Memory B cell (primary cell): Measurements from ENCODE around the gene LARP4B.

Experiments
- ATAC-seq: fragments of 150-1000 bp; cut with Tn5 transposase; 2 replicates; pipeline ENCODE4 v1.10.0; 2021; ENCODE audit warnings: low read depth, mild to moderate bottlenecking, moderate library complexity
- DNase-seq, 2 donors: peaks; one replicate each; pipeline ENCODE4 v3.0.0; 2022; ENCODE audit warnings: low spot score in 2 of 2
- H3K27ac Mint-ChIP-seq: one replicate; pipeline ENCODE4 v1.8.0; 2022; ENCODE audit warnings: mild to moderate bottlenecking, moderate library complexity, mixed read lengths
- H3K27me3 Mint-ChIP-seq: one replicate; pipeline ENCODE4 v1.8.0; 2022; ENCODE audit warnings: mixed read lengths
- H3K36me3 Mint-ChIP-seq: one replicate; pipeline ENCODE4 v1.8.0; 2022; ENCODE audit warnings: mild to moderate bottlenecking, mixed read lengths
- H3K4me1 Mint-ChIP-seq: one replicate; pipeline ENCODE4 v1.8.0; 2022; ENCODE audit warnings: mixed read lengths
- H3K4me3 Mint-ChIP-seq: one replicate; pipeline ENCODE4 v1.8.0; 2022; ENCODE audit warnings: mild to moderate bottlenecking, moderate library complexity, mixed read lengths
- H3K9me3 Mint-ChIP-seq: one replicate; pipeline ENCODE4 v1.8.0; 2022; ENCODE audit warnings: mixed read lengths

Gene LARP4B

DNA sequence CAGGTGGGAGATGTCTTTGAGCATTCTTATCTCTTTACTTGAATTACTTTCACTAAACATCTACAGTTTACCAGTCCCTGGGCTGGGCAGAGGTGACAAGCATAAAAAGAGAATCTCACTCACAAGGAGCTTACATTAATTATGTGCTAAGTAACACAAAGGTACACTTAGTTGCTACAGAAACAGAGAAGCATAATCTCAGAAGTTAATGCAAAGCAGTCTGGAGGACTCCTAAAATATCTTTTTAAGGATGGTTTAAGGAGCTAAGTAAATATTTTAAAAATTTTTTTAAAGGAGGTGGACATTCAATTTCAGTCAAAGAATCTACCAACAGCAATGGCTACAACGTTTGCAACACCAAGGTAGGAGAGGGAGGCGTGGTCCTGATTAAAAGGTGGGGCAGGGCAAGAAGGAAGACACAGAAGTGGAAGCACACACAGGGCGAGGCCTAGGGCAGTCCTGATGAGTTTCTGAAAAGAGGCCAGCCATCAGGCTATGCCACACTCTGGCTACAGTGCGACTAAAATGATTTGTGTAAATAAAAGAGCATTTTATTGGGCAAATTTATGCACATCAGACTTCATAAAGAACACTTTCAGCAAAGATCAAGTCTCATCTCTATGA, 5.3 kb downstream of the LARP4B start:
- no peak for DNase-seq
- ATAC-seq = no peak
- H3K27ac Mint-ChIP-seq = no peak overlapping the region
- no peaks in the 10 kb centered on the region for H3K9me3 Mint-ChIP-seq
- H3K4me3 Mint-ChIP-seq = no peak overlapping the region
- peaks cover 9% of the 10 kb centered on the region for H3K36me3 Mint-ChIP-seq
- no peaks in the 10 kb centered on the region for H3K27me3 Mint-ChIP-seq
- peaks cover 44% of the 10 kb centered on the region for H3K4me1 Mint-ChIP-seq

DNA sequence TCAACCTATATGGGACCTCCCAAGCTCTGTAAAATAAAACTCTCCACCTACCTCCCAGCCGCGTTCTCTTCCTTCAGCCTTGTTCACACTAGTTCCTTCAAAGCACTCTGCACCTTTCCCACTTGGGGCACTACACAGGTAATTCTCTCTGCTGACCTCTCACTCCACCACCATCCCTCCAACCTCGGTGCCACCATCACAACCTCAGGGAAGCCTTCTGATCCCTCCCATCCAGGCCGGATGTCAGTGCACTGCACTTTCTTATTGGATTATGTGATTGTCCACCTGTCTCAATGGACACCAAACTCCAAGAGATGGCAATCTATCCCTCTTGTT, 7.0 kb downstream of the LARP4B start:
- ATAC-seq (no peak), DNase-seq (no peak)
- Mint-ChIP-seq H3K27ac (peak overlapping the region; percentile 65), H3K4me1 (peaks cover 36% of the 10 kb centered on the region), H3K36me3 (peaks cover 9% of the 10 kb centered on the region), H3K4me3 (no peak overlapping the region), H3K27me3 (no peaks in the 10 kb centered on the region), H3K9me3 (no peaks in the 10 kb centered on the region)

DNA sequence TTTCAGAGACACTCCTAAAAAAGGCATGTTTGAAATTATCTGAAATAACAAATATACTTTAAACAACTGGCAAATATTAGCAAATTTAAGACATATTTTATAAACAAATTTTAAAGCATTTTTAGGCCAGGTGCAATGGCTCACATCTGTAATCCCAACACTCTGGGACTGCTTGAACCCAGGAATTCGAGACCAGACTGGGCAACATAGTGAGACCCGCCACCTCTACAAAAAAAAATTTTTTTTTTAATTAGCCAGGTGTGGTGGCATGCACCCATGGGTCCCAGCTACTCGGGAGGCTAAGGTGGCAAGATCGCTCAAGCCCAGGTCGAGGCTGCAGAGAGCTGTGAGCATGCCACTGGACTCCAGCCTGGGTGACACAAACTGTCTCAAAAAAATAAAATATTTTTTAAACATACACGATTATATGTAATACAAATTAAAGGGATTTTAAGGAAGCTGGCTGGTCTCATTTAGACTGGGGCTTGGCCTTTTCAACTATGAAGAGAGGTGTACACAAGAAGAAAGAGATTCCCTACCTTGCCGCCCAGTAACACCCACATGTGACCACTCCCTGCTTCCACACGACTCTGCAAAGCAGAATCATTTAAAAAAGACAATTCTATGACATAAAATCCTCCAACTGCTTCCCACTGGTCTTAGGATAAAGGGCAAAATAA, 7.5 kb downstream of the LARP4B start:
- DNase-seq = no peak
- peaks cover 13% of the 10 kb centered on the region for H3K36me3 Mint-ChIP-seq
- H3K4me1 Mint-ChIP-seq = peaks cover 37% of the 10 kb centered on the region

DNA sequence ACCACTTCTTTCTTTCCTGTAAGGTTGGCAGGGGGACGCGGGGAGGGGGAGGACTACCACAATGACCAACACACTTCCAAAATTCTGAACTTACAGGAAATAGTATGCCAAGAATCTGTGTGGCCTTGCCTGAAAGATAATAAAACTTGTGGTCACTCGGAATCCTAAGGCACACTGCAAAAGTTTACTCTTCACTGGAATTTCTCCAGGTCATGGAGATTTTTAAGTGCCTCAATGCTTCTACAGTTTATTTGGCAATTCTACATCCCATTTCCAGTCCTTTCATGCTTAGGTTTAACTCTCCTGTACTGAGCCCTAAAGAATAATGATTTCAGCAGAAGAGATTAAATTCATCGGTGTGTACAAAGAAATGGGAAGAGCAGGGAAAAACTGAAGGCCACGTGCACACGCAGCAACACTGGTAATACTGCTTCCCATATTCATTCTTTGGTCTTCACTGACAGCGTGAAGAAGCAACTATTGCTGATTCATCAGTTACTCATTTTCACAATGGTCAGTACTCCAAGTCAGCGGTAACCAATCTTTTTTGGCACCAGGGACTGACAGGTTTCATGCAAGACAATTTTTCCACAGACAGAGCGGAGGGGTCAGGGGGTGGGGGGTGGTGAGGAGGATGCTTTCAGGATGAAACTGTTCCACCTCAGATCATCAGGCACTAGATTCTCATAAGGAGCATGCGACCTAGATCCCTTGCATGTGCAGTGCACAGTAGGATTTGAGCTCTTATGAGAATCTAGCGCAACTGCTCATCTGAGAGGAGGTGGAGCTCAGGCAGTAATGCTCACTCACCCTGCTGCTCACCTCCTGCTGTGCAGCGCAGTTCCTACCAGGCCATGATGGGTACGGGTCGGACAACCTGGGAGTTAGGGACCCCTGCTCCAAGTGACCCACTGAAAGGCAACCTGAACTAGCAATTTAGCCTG, 9.8 kb downstream of the LARP4B start:
- Mint-ChIP-seq H3K9me3 (no peaks in the 10 kb centered on the region), H3K27me3 (no peaks in the 10 kb centered on the region), H3K27ac (peak overlapping the region; percentile 28), H3K36me3 (peaks cover 13% of the 10 kb centered on the region), H3K4me3 (no peak overlapping the region), H3K4me1 (peaks cover 31% of the 10 kb centered on the region)
- no peak for DNase-seq
- ATAC-seq = no peak

More for the DNA sequence above, 7.5 kb downstream of the LARP4B start:
- no peak for ATAC-seq
- no peaks in the 10 kb centered on the region for H3K27me3 Mint-ChIP-seq
- H3K27ac Mint-ChIP-seq = peak overlapping the region; percentile 65
- H3K4me3 Mint-ChIP-seq = no peak overlapping the region
- H3K9me3 Mint-ChIP-seq = no peaks in the 10 kb centered on the region

DNA sequence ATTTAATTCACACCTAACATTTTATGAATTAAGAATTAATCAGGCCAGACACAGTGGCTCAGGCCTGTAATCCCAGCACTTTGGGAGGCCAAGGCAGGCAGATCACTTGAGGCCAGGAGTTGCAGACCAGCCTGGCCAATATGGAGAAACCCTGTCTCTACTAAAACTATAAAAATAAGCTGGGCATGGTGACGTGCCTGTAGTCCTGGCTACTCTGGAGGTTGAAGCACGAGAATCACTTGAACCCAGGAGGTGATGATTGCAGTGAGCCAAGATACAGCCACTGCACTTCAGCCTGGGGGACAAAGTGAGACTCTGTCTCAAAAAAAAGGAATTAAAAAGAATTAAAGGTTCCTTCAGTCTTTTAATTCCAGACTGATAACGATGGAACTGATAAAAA, 11.1 kb downstream of the LARP4B start:
- H3K4me1 Mint-ChIP-seq = peaks cover 25% of the 10 kb centered on the region
- DNase-seq (no peak), ATAC-seq (no peak)
- H3K27ac Mint-ChIP-seq = no peak overlapping the region
- H3K9me3 Mint-ChIP-seq = no peaks in the 10 kb centered on the region
- peaks cover 9% of the 10 kb centered on the region for H3K36me3 Mint-ChIP-seq
- no peak overlapping the region for H3K4me3 Mint-ChIP-seq
- no peaks in the 10 kb centered on the region for H3K27me3 Mint-ChIP-seq

DNA sequence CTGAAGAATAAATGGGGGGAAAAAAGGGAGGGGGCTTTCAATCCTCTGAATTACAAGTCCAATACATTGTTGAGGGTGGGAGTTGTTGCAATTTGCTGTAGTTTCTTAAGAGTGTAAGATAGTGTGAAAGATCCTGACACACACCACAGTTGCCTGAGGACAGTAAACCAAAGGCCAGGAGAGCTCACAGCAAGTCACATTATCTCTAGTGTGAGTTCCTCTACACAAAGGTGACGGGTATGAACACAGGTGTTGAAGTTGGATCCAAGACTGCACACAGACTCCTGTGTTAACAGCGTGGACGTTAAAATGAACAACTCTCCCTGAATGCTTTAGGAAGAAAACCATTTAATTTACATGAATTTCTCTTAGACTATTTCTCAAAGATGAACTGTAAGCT, 12.0 kb downstream of the LARP4B start:
- no peaks in the 10 kb centered on the region for H3K9me3 Mint-ChIP-seq
- DNase-seq (no peak), ATAC-seq (no peak)
- peaks cover 6% of the 10 kb centered on the region for H3K36me3 Mint-ChIP-seq
- peaks cover 22% of the 10 kb centered on the region for H3K4me1 Mint-ChIP-seq
- no peaks in the 10 kb centered on the region for H3K27me3 Mint-ChIP-seq
- no peak overlapping the region for H3K4me3 Mint-ChIP-seq
- H3K27ac Mint-ChIP-seq = no peak overlapping the region

DNA sequence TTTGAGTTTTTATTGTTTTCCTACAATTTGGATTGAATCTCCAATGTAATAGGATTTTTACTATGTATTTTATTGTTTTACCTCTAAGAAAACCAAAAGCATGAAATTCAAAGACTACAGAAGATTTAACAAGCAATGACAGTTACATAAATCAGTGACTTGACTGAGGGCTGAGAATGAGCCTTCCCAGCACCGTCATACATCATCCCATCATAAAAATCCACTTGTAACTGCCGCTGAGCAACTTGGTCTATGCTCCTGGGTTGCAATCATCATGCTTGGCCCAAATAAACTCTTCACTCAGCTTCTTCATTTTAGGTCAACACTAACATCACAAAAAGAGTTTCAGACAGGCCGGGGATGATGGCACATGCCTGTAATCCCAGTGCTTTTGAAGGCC, 13.5 kb downstream of the LARP4B start:
- Mint-ChIP-seq H3K27ac (no peak overlapping the region), H3K36me3 (peaks cover 4% of the 10 kb centered on the region), H3K4me1 (peaks cover 14% of the 10 kb centered on the region), H3K27me3 (no peaks in the 10 kb centered on the region), H3K4me3 (no peak overlapping the region), H3K9me3 (no peaks in the 10 kb centered on the region)
- ATAC-seq (no peak), DNase-seq (no peak)

DNA sequence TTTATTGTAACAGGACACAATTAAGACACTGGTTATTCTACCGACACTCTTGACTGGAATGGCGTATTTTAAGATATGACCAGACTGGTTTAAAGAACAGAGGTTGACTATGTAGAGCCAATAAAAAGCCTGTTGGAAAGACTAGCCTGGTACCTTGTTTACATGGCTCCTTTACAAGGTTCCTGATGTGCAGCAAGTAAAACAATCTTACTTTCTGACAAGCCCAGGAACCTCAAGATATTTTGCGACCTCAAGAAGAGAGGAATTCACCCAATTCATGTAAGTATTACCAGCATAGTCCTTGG, 14.1 kb downstream of the LARP4B start:
- Mint-ChIP-seq H3K36me3 (peaks cover 4% of the 10 kb centered on the region), H3K4me3 (no peak overlapping the region), H3K9me3 (no peaks in the 10 kb centered on the region), H3K4me1 (peaks cover 14% of the 10 kb centered on the region), H3K27ac (peak overlapping the region; percentile 35), H3K27me3 (no peaks in the 10 kb centered on the region)
- ATAC-seq (no peak), DNase-seq (no peak)

DNA sequence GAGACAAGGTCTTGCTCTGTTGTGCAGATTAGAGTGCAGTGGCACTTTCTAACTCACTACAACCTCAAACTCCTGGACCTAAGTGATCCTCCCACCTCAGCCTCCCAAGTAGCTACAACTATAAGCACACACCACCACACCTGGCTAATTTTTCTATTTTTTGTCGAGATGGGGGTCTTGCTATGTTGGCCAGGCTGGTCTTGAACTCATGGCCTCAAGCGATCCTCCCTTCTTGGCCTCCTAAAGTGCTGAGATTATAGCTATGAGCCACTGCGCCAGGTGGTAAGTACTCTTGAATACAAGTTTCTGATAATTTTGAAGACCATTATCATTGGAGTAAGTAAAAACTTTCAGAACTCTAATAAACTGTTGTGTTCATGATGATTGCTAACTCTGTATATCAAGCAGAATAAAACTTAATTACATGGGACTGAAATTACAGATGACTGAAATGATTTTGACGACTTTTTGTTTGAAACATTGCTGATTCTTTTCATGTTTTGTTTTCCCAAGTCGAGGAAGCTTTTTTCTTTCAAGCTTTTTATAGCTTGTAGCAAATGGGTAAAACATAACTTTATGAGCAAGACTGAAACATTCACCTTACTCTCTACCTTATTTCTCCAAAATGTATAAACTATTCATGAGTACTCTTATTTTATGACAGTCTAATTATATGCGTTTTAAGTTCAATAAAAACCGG, 14.6 kb downstream of the LARP4B start:
- H3K4me1 Mint-ChIP-seq = peaks cover 11% of the 10 kb centered on the region
- ATAC-seq (no peak), DNase-seq (no peak)
- H3K27me3 Mint-ChIP-seq = no peaks in the 10 kb centered on the region
- H3K9me3 Mint-ChIP-seq = no peaks in the 10 kb centered on the region
- peaks cover 6% of the 10 kb centered on the region for H3K36me3 Mint-ChIP-seq
- no peak overlapping the region for H3K27ac Mint-ChIP-seq
- no peak overlapping the region for H3K4me3 Mint-ChIP-seq

DNA sequence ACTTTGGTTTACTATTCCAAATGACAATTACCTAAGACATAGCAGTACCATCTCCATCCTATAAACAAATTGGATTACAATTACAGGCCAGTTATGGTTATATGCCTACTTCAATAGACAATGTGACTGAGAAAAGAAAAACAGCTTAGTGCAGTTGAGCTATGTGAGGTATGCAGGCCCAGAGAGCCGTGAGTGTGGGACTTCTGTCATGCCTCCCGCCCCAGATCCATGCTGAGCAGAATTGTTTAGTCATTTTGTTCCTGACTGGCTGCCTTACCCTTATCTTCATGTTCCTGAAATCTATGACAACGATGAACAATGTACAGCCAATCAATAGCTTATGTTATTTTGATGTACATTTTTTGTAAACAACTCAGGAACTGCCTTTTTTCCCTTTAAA, 21.7 kb downstream of the LARP4B start:
- Mint-ChIP-seq H3K36me3 (peaks cover 13% of the 10 kb centered on the region), H3K27me3 (no peaks in the 10 kb centered on the region), H3K4me3 (no peak overlapping the region), H3K9me3 (no peaks in the 10 kb centered on the region), H3K27ac (peak overlapping the region; percentile 35), H3K4me1 (peaks cover 17% of the 10 kb centered on the region)
- ATAC-seq (no peak), DNase-seq (no peak)

DNA sequence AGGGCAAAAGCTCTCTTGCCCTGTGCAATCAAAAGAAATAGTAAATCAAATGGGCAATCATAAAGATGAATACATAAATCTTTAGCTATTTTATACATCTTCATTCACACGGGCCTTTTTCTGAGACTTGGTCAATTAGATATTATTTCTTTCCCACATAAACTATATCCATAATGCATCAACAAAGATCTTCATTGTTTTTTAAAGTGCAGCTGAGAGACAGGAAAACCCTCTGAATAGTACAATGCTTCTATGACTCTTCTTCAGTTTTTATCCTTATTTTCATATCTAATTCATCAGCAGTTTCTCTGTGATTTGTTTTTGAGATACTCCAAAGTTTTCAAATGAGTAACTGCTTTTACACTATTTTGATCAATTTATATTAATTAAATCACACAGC, 25.5 kb downstream of the LARP4B start:
- peaks cover 17% of the 10 kb centered on the region for H3K4me1 Mint-ChIP-seq
- peaks cover 9% of the 10 kb centered on the region for H3K36me3 Mint-ChIP-seq
- H3K4me3 Mint-ChIP-seq = no peak overlapping the region
- no peaks in the 10 kb centered on the region for H3K9me3 Mint-ChIP-seq
- DNase-seq = no peak
- H3K27ac Mint-ChIP-seq = no peak overlapping the region
- no peak for ATAC-seq
- H3K27me3 Mint-ChIP-seq = no peaks in the 10 kb centered on the region

DNA sequence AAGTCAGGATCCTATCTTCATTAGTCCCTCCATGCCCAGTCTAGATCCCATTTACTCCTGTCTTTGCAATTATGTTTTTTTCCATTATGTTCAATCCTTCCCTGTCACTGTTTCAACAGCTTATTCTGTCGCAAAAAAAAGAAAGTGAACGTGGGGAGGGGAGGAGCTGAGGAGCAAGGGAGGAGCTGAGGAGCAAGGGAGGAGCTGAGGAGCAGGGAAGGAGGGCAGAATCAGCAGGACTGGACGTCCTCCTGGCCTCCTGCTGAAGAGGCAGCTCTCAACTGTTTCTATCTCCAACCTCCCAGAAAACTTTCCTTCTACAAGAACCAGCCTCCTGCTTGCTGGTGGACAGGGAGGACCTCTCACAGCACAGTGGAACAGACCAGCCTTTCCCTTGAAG, 26.0 kb downstream of the LARP4B start:
- DNase-seq (no peak), ATAC-seq (no peak)
- H3K9me3 Mint-ChIP-seq = no peaks in the 10 kb centered on the region
- peaks cover 19% of the 10 kb centered on the region for H3K4me1 Mint-ChIP-seq
- no peak overlapping the region for H3K27ac Mint-ChIP-seq
- peaks cover 9% of the 10 kb centered on the region for H3K36me3 Mint-ChIP-seq
- no peak overlapping the region for H3K4me3 Mint-ChIP-seq
- H3K27me3 Mint-ChIP-seq = no peaks in the 10 kb centered on the region

DNA sequence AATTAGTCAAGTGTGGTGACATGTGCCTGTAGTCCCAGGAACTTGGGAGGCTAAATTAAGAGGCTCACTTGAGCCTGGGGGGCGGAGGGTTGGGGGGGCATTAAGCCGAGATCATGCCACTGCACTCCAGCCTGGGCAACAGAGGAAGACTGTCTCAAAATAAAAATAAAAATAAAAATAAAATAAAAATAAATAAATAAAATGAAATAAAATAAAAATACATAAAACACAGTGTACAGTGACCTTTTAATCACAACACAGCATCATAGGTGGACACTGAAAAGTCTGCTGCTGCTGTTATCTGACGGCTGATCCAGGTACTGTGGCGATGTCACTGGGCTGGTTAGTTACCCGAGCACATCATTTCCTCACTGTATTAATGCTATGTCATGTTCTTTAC, 27.1 kb downstream of the LARP4B start:
- Mint-ChIP-seq H3K36me3 (peaks cover 4% of the 10 kb centered on the region), H3K9me3 (no peaks in the 10 kb centered on the region), H3K4me3 (no peak overlapping the region), H3K27ac (no peak overlapping the region), H3K4me1 (peaks cover 19% of the 10 kb centered on the region), H3K27me3 (no peaks in the 10 kb centered on the region)
- ATAC-seq (no peak), DNase-seq (no peak)

DNA sequence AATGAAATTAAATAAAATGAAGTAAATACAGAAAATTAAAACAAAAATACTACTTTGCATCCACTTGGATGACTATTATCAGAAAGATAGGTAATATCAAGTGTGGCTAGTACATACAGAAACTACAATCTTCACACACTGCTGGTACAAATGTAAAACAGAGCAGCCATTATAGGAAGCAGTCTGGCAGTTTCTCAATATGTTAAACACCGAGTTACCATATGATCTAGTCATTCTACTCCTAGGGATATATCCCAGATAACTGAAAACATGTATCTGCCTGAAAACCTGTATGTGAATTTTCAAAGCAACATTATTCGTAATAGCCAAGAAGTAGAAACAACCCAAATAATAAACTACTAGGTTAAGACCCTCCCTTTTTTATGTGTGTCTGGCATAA, 33.4 kb downstream of the LARP4B start:
- Mint-ChIP-seq H3K27me3 (no peaks in the 10 kb centered on the region), H3K4me1 (peaks cover 28% of the 10 kb centered on the region), H3K27ac (no peak overlapping the region), H3K4me3 (no peak overlapping the region), H3K36me3 (peaks cover 2% of the 10 kb centered on the region), H3K9me3 (no peaks in the 10 kb centered on the region)
- DNase-seq (no peak), ATAC-seq (no peak)
